ENCODE results near the gene ALPG.
"Not testable (repeated sequence)": the region's sequence is repeated elsewhere in the genome, so short reads cannot be mapped to it uniquely, and the experiment has no call there.

DNA sequence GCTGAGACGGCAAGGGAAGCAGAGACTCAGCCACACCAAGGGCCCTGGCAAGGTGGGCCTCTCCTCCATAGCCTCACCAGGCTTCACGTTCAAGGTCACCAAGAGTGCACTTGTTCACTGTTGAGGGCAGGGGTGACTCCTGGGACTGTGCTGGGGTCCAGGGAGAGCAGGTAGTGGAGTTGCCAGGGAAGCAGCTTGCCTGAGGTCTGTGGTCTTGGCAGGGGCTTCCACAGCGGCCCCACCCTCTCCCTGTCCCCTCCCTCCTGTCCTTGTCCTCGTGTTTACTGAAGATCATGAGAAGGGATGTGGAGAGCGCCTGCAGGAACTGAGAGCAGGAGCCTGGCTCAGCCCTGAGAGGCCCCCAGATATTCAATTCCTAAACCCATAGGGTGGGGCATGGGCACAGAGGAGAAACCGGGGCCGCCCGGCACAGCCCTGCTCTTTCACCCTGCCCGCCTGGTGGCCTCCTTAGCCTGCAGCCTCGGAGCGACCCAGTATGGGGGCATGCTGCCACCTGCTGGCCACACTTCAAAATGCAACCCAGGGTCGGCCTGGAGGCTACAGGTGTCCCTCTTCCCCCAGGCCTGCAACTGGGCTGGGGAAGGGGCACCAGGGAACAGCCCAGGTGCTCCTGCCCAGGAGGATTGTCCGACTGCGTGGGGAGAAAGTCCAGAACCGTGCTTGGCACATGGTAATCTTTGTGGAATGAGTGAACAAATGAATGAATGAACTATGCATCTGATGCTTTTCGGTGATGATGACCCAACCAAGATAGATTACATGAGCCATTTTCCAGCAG, 33.8 kb downstream of the ALPG start:
- not testable (repeated sequence) for TF ChIP-seq TEAD4 (CRISPR knock-in tag; IDR thresholded peaks at IDR 0.05)
- peak; percentile 83 for TF ChIP-seq CTCF (IDR thresholded peaks at IDR 0.05)

Measured in WTC11 (cell line).